Parathyroid adenoma (tissue), 2 donors: ENCODE measurements around the gene PLA2R1.

Source experiments
- H2AFZ ChIP-seq: fragments of 300-600 bp; sonication (generic); one replicate; pipeline ENCODE4 v1.7.0; 2017; ENCODE audit warnings: antibody characterized with exemption, mild to moderate bottlenecking
- H3K27ac ChIP-seq: fragments of 300-600 bp; sonication (generic); one replicate; pipeline ENCODE4 v1.7.0; 2017
- H3K27me3 ChIP-seq: fragments of 300-600 bp; sonication (generic); one replicate; pipeline ENCODE4 v1.7.0; 2017; ENCODE audit warnings: low read length; ENCODE audit not compliant: control insufficient read depth, insufficient read depth
- H3K36me3 ChIP-seq: fragments of 300-600 bp; sonication (generic); one replicate; pipeline ENCODE4 v1.7.0; 2017; ENCODE audit warnings: low read length; ENCODE audit not compliant: control insufficient read depth, insufficient read depth
- H3K4me1 ChIP-seq: fragments of 300-600 bp; sonication (generic); one replicate; pipeline ENCODE4 v1.7.0; 2017; ENCODE audit warnings: control low read depth
- H3K4me2 ChIP-seq: fragments of 300-600 bp; sonication (generic); one replicate; pipeline ENCODE4 v1.7.0; 2017; ENCODE audit warnings: low read length
- H3K4me3 ChIP-seq: fragments of 300-600 bp; sonication (generic); one replicate; pipeline ENCODE4 v1.7.0; 2017; ENCODE audit warnings: low read depth, low read length
- H3K79me2 ChIP-seq: fragments of 300-600 bp; sonication (generic); one replicate; pipeline ENCODE4 v1.7.0; 2017; ENCODE audit warnings: control low read depth
- H3K9ac ChIP-seq: fragments of 300-600 bp; sonication (generic); one replicate; pipeline ENCODE4 v1.7.0; 2017; ENCODE audit warnings: mild to moderate bottlenecking
- H3K9me3 ChIP-seq: fragments of 300-600 bp; sonication (generic); one replicate; pipeline ENCODE4 v1.7.0; 2017; ENCODE audit warnings: low read length; ENCODE audit not compliant: control insufficient read depth
- TF ChIP-seq, protein P1 (sequence below): fragments of 300-600 bp; sonication (generic); IDR thresholded peaks from one replicate; pipeline ENCODE4 v1.7.0; 2017; ENCODE audit warnings: antibody characterized with exemption, mild to moderate bottlenecking
- donor health status: primary hyperparathyroidism.

Gene PLA2R1

DNA sequence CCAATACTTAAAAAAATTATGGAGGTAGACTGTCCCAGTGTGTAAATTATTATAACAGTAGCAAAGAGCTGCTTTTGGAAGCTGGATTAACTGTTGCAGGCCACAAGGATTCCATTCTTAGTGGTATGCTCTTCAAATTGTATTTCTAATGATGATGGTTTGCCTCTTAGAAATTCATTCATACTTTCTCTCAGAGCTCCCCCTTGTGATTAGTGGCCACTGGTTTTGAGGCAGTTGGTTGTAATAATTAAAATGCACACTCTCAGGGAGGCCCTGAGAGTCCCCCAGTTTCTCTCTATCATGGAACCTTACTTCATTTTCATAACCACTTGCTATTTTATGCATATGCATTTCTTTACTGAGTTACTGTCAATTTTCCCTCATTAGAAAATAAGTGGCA, 122.5 kb downstream of the PLA2R1 start:
- Histone ChIP-seq H3K79me2 (no peaks in the 10 kb centered on the region), H3K4me3 (no peak overlapping the region), H2AFZ (no peak overlapping the region), H3K9ac (no peak overlapping the region), H3K36me3 (no peaks in the 10 kb centered on the region), H3K9me3 (no peaks in the 10 kb centered on the region), H3K4me1 (no peaks in the 10 kb centered on the region), H3K27me3 (no peaks in the 10 kb centered on the region), H3K27ac (no peak overlapping the region), H3K4me2 (no peak overlapping the region)
- TF ChIP-seq, protein P1, sequence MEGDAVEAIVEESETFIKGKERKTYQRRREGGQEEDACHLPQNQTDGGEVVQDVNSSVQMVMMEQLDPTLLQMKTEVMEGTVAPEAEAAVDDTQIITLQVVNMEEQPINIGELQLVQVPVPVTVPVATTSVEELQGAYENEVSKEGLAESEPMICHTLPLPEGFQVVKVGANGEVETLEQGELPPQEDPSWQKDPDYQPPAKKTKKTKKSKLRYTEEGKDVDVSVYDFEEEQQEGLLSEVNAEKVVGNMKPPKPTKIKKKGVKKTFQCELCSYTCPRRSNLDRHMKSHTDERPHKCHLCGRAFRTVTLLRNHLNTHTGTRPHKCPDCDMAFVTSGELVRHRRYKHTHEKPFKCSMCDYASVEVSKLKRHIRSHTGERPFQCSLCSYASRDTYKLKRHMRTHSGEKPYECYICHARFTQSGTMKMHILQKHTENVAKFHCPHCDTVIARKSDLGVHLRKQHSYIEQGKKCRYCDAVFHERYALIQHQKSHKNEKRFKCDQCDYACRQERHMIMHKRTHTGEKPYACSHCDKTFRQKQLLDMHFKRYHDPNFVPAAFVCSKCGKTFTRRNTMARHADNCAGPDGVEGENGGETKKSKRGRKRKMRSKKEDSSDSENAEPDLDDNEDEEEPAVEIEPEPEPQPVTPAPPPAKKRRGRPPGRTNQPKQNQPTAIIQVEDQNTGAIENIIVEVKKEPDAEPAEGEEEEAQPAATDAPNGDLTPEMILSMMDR, result peak; percentile 29

DNA sequence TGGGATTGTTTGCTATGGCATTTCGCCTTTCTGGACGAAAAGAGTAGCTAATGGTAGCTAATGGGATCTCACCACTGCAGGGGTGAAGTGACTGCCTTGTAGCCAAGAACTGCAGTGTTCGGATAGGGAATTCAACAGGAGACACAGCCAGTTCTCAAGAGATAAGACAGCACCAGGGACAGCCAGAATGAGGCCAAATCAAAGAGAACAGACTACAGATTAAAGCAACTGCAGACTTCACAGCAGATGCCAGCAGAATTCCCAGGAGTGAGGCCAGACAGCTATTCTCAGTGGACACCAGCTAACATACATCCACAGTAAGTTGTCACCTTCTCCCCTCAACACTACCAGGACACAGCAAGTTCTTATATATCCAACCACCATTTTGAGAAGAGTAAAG, 124.0 kb downstream of the PLA2R1 start:
- no peak overlapping the region for H3K4me3 ChIP-seq
- H3K9ac ChIP-seq, result no peak overlapping the region
- no peaks in the 10 kb centered on the region for H3K4me1 ChIP-seq
- no peak overlapping the region for H3K4me2 ChIP-seq
- no peaks in the 10 kb centered on the region for H3K9me3 ChIP-seq
- H3K27ac ChIP-seq, result no peak overlapping the region
- H2AFZ ChIP-seq, result no peak overlapping the region
- H3K79me2 ChIP-seq, result no peaks in the 10 kb centered on the region
- TF ChIP-seq, protein P1, result no peak
- H3K27me3 ChIP-seq, result no peaks in the 10 kb centered on the region
- no peaks in the 10 kb centered on the region for H3K36me3 ChIP-seq

GRCh38 chr2:159936471-159936870, 125.9 kb downstream of the PLA2R1 start:
- no peaks in the 10 kb centered on the region for H3K27me3 ChIP-seq
- TF ChIP-seq, protein P1, result no peak
- H3K4me3 ChIP-seq, result no peak overlapping the region
- no peak overlapping the region for H2AFZ ChIP-seq
- no peak overlapping the region for H3K4me2 ChIP-seq
- H3K4me1 ChIP-seq, result no peaks in the 10 kb centered on the region
- H3K9ac ChIP-seq, result no peak overlapping the region
- H3K9me3 ChIP-seq, result no peaks in the 10 kb centered on the region
- H3K27ac ChIP-seq, result no peak overlapping the region
- no peaks in the 10 kb centered on the region for H3K79me2 ChIP-seq
- H3K36me3 ChIP-seq, result no peaks in the 10 kb centered on the region

GRCh38 chr2:159933727-159934049, 128.7 kb downstream of the PLA2R1 start:
- Histone ChIP-seq H3K36me3 (no peaks in the 10 kb centered on the region), H3K9ac (no peak overlapping the region), H3K9me3 (no peaks in the 10 kb centered on the region), H3K27me3 (no peaks in the 10 kb centered on the region), H2AFZ (no peak overlapping the region), H3K4me2 (no peak overlapping the region), H3K27ac (no peak overlapping the region), H3K4me1 (no peaks in the 10 kb centered on the region), H3K79me2 (no peaks in the 10 kb centered on the region), H3K4me3 (no peak overlapping the region)
- TF ChIP-seq, protein P1, result no peak

DNA sequence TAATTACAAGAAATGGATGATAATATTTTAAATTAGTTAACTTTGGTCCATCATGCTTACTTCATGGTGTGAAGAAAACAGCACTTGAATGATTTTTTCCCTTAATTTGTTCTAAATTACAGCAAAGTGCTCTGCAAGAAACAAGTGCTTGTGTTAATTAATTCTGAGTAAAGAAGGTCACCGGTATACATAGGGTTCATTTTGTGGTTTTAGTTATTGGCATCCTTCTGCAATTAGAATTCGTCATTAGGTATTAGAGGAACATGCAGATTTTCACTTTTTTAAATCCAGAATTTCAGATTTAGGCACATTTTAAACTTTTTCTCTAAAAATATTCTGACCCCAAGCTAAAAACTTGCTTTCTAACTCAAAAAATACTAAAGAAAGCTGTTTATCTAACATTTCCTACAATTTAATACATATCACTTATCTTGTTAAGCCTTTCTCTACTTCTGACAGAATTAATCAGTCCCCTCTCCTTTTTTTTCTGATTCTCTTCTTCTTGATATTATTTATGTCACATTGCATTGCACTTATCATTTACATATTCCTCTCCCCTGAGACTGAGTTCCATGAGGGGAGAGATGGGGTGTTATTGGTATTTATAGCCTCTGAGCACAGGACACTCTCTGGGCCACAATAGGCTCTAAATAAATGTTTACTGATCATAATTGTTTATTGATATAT, 129.2 kb downstream of the PLA2R1 start:
- H3K27ac ChIP-seq, result no peak overlapping the region
- H3K9me3 ChIP-seq, result no peaks in the 10 kb centered on the region

More for the DNA sequence above, 129.2 kb downstream of the PLA2R1 start:
- Histone ChIP-seq H3K4me3 (no peak overlapping the region), H3K27me3 (no peaks in the 10 kb centered on the region), H3K9ac (no peak overlapping the region), H3K4me1 (no peaks in the 10 kb centered on the region), H3K4me2 (no peak overlapping the region), H3K79me2 (no peaks in the 10 kb centered on the region), H2AFZ (no peak overlapping the region), H3K36me3 (no peaks in the 10 kb centered on the region)
- TF ChIP-seq, protein P1, result no peak
